SK-N-SH (cell line): ENCODE data around the gene ARHGAP4. TPM values are rescaled to one million over a fixed set of nuclear protein-coding genes. Genes with fewer than 3 reads are reported as not detected.

ENCODE experiments used
- CTCF ChIA-PET: fragments of 300-600, 350-600 bp; formaldehyde crosslinking; extraction: SDS; loops from one replicate; lab custom pipeline; 2021; lab: Yijun Ruan, JAX
- POLR2A ChIA-PET: fragments of 350-600 bp; sonication (Branson Sonifier 250); formaldehyde crosslinking; extraction: SDS; loops from one replicate; lab custom pipeline; 2020; ENCODE audit warnings: antibody characterized with exemption, inconsistent platforms; lab: Yijun Ruan, JAX
- DNase-seq: peaks from one replicate; pipeline ENCODE4 v3.0.0; 2012
- H2AFZ ChIP-seq: fragments of 200-600 bp; sonication (generic); 2 replicates; pipeline ENCODE4 v1.8.1; 2016; ENCODE audit warnings: antibody characterized with exemption, mild to moderate bottlenecking, low read depth
- H3F3A ChIP-seq: fragments of 200-600 bp; sonication (generic); replicated peaks from 2 replicates; pipeline ENCODE3; 2016; ENCODE audit warnings: antibody characterized with exemption, mild to moderate bottlenecking; ENCODE audit not compliant: insufficient read depth
- H3K27ac ChIP-seq, 2 experiments: fragments of 200-500 bp in 1 of 2; fragments of 200-600 bp in 1 of 2; sonication (Bioruptor generic) in 1 of 2; sonication (generic), shearing (Covaris generic) in 1 of 2; 2 replicates each; pipeline versions ENCODE4 v1.5.1 to v1.6.1; 2014 to 2016; ENCODE audit warnings: low read depth in 2 of 2, inconsistent platforms in 1 of 2, low read length in 1 of 2, mild to moderate bottlenecking in 1 of 2, mixed read lengths in 1 of 2
- H3K27me3 ChIP-seq: fragments of 200-600 bp; sonication (generic), shearing (Covaris generic); 2 replicates; pipeline ENCODE4 v1.6.1; 2016; ENCODE audit warnings: mixed run types; ENCODE audit not compliant: insufficient read depth
- H3K36me3 ChIP-seq, 2 experiments: fragments of 200-500 bp in 1 of 2; fragments of 200-600 bp in 1 of 2; sonication (Bioruptor generic) in 1 of 2; sonication (generic) in 1 of 2; replicated peaks in 1 of 2; 2 replicates each; pipeline versions ENCODE3 to v1.5.1; 2014 to 2016; ENCODE audit warnings: low read length in 1 of 2, mild to moderate bottlenecking in 1 of 2; ENCODE audit not compliant: insufficient read depth in 2 of 2, control insufficient read depth in 1 of 2
- H3K4me1 ChIP-seq, 2 experiments: fragments of 200-500 bp in 1 of 2; fragments of 200-600 bp in 1 of 2; sonication (Bioruptor generic) in 1 of 2; sonication (generic), shearing (Covaris generic) in 1 of 2; 2 replicates each; pipeline versions ENCODE4 v1.5.1 to v1.6.1; 2014 to 2016; ENCODE audit warnings: low read depth in 1 of 2, low read length in 1 of 2, mixed run types in 1 of 2; ENCODE audit not compliant: insufficient read depth in 2 of 2, control insufficient read depth in 1 of 2
- H3K4me2 ChIP-seq: fragments of 200-600 bp; sonication (generic), shearing (Covaris generic); 2 replicates; pipeline ENCODE4 v1.6.1; 2017; ENCODE audit warnings: mixed run types
- H3K4me3 ChIP-seq, 2 experiments: fragments of 200-500 bp in 1 of 2; fragments of 200-600 bp in 1 of 2; sonication (Bioruptor generic) in 1 of 2; sonication (generic), shearing (Covaris generic) in 1 of 2; 2 replicates each; pipeline versions ENCODE4 v1.5.1 to v1.8.1; 2014 to 2016; ENCODE audit warnings: low read depth in 2 of 2, inconsistent platforms in 1 of 2, low read length in 1 of 2, mild to moderate bottlenecking in 1 of 2, mixed read lengths in 1 of 2, moderate library complexity in 1 of 2
- H3K79me2 ChIP-seq: fragments of 200-600 bp; sonication (generic); 2 replicates; pipeline ENCODE4 v1.8.1; 2017; ENCODE audit warnings: mild to moderate bottlenecking; ENCODE audit not compliant: insufficient read depth
- H3K9ac ChIP-seq: fragments of 200-600 bp; sonication (generic); 2 replicates; pipeline ENCODE4 v1.6.1; 2017; ENCODE audit warnings: mixed run types
- H3K9me2 ChIP-seq: fragments of 200-600 bp; sonication (generic); 2 replicates; pipeline ENCODE4 v1.6.1; 2017; ENCODE audit warnings: mixed run types
- H3K9me3 ChIP-seq: fragments of 200-600 bp; sonication (generic); 2 replicates; pipeline ENCODE4 v1.6.1; 2017; ENCODE audit warnings: mixed run types, mild to moderate bottlenecking, moderate library complexity
- H4K20me1 ChIP-seq: fragments of 200-600 bp; sonication (generic); 2 replicates; pipeline ENCODE4 v1.6.1; 2017; ENCODE audit warnings: mild to moderate bottlenecking, mixed run types; ENCODE audit not compliant: insufficient read depth
- EP300 ChIP-seq, 2 experiments: IDR thresholded peaks; 2 replicates each; pipeline versions ENCODE4 v1.4.0 to v1.6.1; 2012; ENCODE audit warnings: borderline replicate concordance in 1 of 2, low read depth in 1 of 2, low read length in 1 of 2
- EZH2phosphoT487 ChIP-seq: fragments of 200-600 bp; sonication (generic); IDR thresholded peaks from 2 replicates; pipeline ENCODE4 v1.6.1; 2017; ENCODE audit warnings: low read depth, mixed run types, mild to moderate bottlenecking, antibody characterized with exemption, moderate library complexity, borderline replicate concordance
- FOXJ3 ChIP-seq: sonication (generic); formaldehyde crosslinking; IDR thresholded peaks from 2 replicates; pipeline ENCODE4 v1.5.1; 2020; ENCODE audit warnings: mild to moderate bottlenecking, missing genetic modification reagents
- FOXM1 ChIP-seq: IDR thresholded peaks from 2 replicates; pipeline ENCODE4 v1.4.0; 2012; ENCODE audit warnings: low read depth, mild to moderate bottlenecking
- GABPA ChIP-seq: IDR thresholded peaks from 2 replicates; pipeline ENCODE4 v1.4.0; 2012; ENCODE audit warnings: low read depth, mild to moderate bottlenecking
- IRF3 ChIP-seq: fragments of 150-350 bp; IDR thresholded peaks from 2 replicates; pipeline ENCODE4 v1.6.1; 2016; ENCODE audit warnings: mild to moderate bottlenecking, low read depth, low read length
- JUND ChIP-seq: IDR thresholded peaks from 2 replicates; pipeline ENCODE4 v1.4.0; 2012
- MXI1 ChIP-seq: IDR thresholded peaks from 2 replicates; pipeline ENCODE4 v1.6.1; 2012; ENCODE audit warnings: mild to moderate bottlenecking, low read depth, low read length, improper control_type of control experiment
- NFIC ChIP-seq: IDR thresholded peaks from 2 replicates; pipeline ENCODE4 v1.4.0; 2012; ENCODE audit warnings: borderline replicate concordance
- RAD21 ChIP-seq: IDR thresholded peaks from 2 replicates; pipeline ENCODE4 v1.6.1; 2012; ENCODE audit warnings: mild to moderate bottlenecking, low read length
- TAF1 ChIP-seq: IDR thresholded peaks from 2 replicates; pipeline ENCODE4 v1.6.1; 2012; ENCODE audit warnings: low read depth, mild to moderate bottlenecking, low read length, moderate library complexity, borderline replicate concordance
- TCF12 ChIP-seq: IDR thresholded peaks from 2 replicates; pipeline ENCODE4 v1.4.0; 2012
- USF2 ChIP-seq: fragments of 150-350 bp; IDR thresholded peaks from 2 replicates; pipeline ENCODE4 v1.6.1; 2017; ENCODE audit warnings: antibody characterized with exemption, low read length, low read depth, borderline replicate concordance
- ZBTB33 ChIP-seq: IDR thresholded peaks from 2 replicates; pipeline ENCODE4 v1.4.0; 2012; ENCODE audit warnings: low read depth, borderline replicate concordance
- WGBS: methylation state at CpG from one replicate; pipeline ENCODE4 v1.1.6; 2017; ENCODE audit warnings: low lambda C conversion rate; 5-methylcytosine and 5-hydroxymethylcytosine counted together
- polyA plus RNA-seq, 3 experiments: library from polyadenylated mRNA; depleted of rRNA; stranded (reverse); fragments of >200 nt; gene quantifications; 2 replicates each; pipeline ENCODE4 v1.2.3, GENCODE V29; 2012

The ARHGAP4 gene
- polyA plus RNA-seq, 1 of the 3 experiments (the other 2 are of a cell fraction): 1.6 TPM

GRCh38 chrX:153878345-153878744 lies 47.7 kb downstream of the ARHGAP4 start:
- Histone ChIP-seq H3K4me1 (peaks cover 0 to 49% of the 10 kb centered on the region in 2 experiments; a peak in 1 of 4 replicates), H3K9ac (no peak overlapping the region), H3K4me2 (no peak overlapping the region), H4K20me1 (peaks cover 7% of the 10 kb centered on the region; the same call in 1 of the 2 replicates), H3K9me2 (no peaks in the 10 kb centered on the region), H3F3A (no peaks in the 10 kb centered on the region), H3K9me3 (no peaks in the 10 kb centered on the region), H2AFZ (no peak overlapping the region), H3K27me3 (peaks cover 21% of the 10 kb centered on the region), H3K4me3 (no peak overlapping the region), H3K27ac (peak overlapping the region in 1 of 2 experiments; percentile 87; a peak in 2 of 4 replicates), H3K36me3 (no peaks in the 10 kb centered on the region), H3K79me2 (no peaks in the 10 kb centered on the region)
- ChIA-PET CTCF (interaction anchor here (0.9 to 2.3 kb wide), 4 partner anchors 44 to 68 kb away, joined by 3 to 8 read pairs (median 5); no protein-coding TSS in a partner anchor), POLR2A (interaction anchor here (0.6 to 2.7 kb wide), 7 partner anchors 11 to 495 kb away, joined by 3 to 9 read pairs (median 5); partner anchors contain the start of genes IDH3G and SSR4)
- TF ChIP-seq TCF12: no peak
- no peak for TF ChIP-seq GABPA
- no peak for TF ChIP-seq EZH2phosphoT487
- TF ChIP-seq ZBTB33: no peak
- no peak for TF ChIP-seq NFIC
- TF ChIP-seq FOXJ3: no peak
- no peak for TF ChIP-seq USF2
- no peak for TF ChIP-seq IRF3
- no peak for TF ChIP-seq FOXM1
- peak; percentile 33 for DNase-seq
- 43% methylated on average over 5 of the region's 5 CpGs for WGBS

GRCh38 chrX:153877571-153878261 lies 48.3 kb downstream of the ARHGAP4 start:
- Histone ChIP-seq H3K9me3 (no peaks in the 10 kb centered on the region), H3F3A (no peaks in the 10 kb centered on the region), H4K20me1 (peaks cover 7% of the 10 kb centered on the region; the same call in 1 of the 2 replicates), H3K79me2 (no peaks in the 10 kb centered on the region), H3K4me1 (peaks cover 0 to 53% of the 10 kb centered on the region in 2 experiments; a peak in 1 of 4 replicates), H3K27ac (peak overlapping the region in 1 of 2 experiments; percentile 87; a peak in 2 of 4 replicates), H3K4me3 (no peak overlapping the region), H3K9ac (no peak overlapping the region), H3K9me2 (no peaks in the 10 kb centered on the region), H3K36me3 (no peaks in the 10 kb centered on the region), H2AFZ (no peak overlapping the region), H3K27me3 (peaks cover 15% of the 10 kb centered on the region; the same call in 1 of the 2 replicates), H3K4me2 (no peak overlapping the region)
- no peak for TF ChIP-seq EP300 (IDR thresholded peaks at IDR 0.05; ENCODE audit: borderline replicate concordance in 1 of 2, low read depth in 1 of 2, low read length in 1 of 2)
- TF ChIP-seq TCF12: no peak
- no peak for TF ChIP-seq IRF3
- no peak for TF ChIP-seq EZH2phosphoT487
- no peak for TF ChIP-seq JUND
- no peak for TF ChIP-seq GABPA
- TF ChIP-seq MXI1: no peak
- no peak for TF ChIP-seq TAF1
- no peak for TF ChIP-seq RAD21
- WGBS: 78% methylated on average over 8 of the region's 8 CpGs
- POLR2A ChIA-PET: interaction anchor here (1.3 to 2.7 kb wide), 3 partner anchors 23 to 83 kb away, joined by 5 to 9 read pairs (median 6); partner anchors contain the start of genes IDH3G and SSR4
- no peak for DNase-seq
- CTCF ChIA-PET: interaction anchor here (0.9 to 2.3 kb wide), 3 partner anchors 45 to 69 kb away, joined by 3 to 8 read pairs (median 7); no protein-coding TSS in a partner anchor
